Lung (tissue), 12 donors: Measurements from ENCODE around the gene ST8SIA1. TPM values are rescaled to one million over a fixed set of nuclear protein-coding genes. Genes with fewer than 3 reads are reported as not detected.

ENCODE experiments used
- ATAC-seq: fragments of 200-7000 bp; cut with Tn5 transposase; one replicate; pipeline ENCODE4 v1.9.1; 2020; ENCODE audit warnings: moderate number of reproducible peaks; ENCODE audit not compliant: insufficient read depth, low FRiP score
- DNase-seq, 3 donors: peaks; one replicate each; pipeline ENCODE4 v3.0.0-alpha.2; 2013 to 2017
- H3K27ac ChIP-seq, 2 donors: one replicate each; pipeline ENCODE4 v1.5.1; 2013; ENCODE audit warnings: mild to moderate bottlenecking in 2 of 2, moderate library complexity in 2 of 2, control low read depth in 1 of 2, inconsistent platforms in 1 of 2, low read depth in 1 of 2, low read length in 1 of 2
- H3K27me3 ChIP-seq, 3 donors: one replicate each; pipeline ENCODE4 v1.5.1; 2013; ENCODE audit warnings: low read length in 2 of 3; ENCODE audit not compliant: control insufficient read depth in 3 of 3, insufficient read depth in 3 of 3
- H3K36me3 ChIP-seq, 4 donors: one replicate each; pipeline ENCODE4 v1.5.1; 2013; ENCODE audit warnings: low read length in 4 of 4, mild to moderate bottlenecking in 1 of 4, moderate library complexity in 1 of 4; ENCODE audit not compliant: control insufficient read depth in 4 of 4, insufficient read depth in 4 of 4
- H3K4me1 ChIP-seq, 5 donors: one replicate each; pipeline ENCODE4 v1.5.1; 2013; ENCODE audit warnings: low read length in 5 of 5, mild to moderate bottlenecking in 2 of 5, moderate library complexity in 1 of 5; ENCODE audit not compliant: control insufficient read depth in 5 of 5, insufficient read depth in 5 of 5
- H3K4me3 ChIP-seq: one replicate; pipeline ENCODE4 v1.5.1; 2013; ENCODE audit warnings: mild to moderate bottlenecking, control low read depth, moderate library complexity
- H3K9ac ChIP-seq, 2 donors: one replicate each; pipeline ENCODE4 v1.5.1; 2013; ENCODE audit warnings: low read length in 2 of 2, control low read depth in 1 of 2; ENCODE audit not compliant: insufficient read depth in 1 of 2
- H3K9me3 ChIP-seq, 4 donors: one replicate each; pipeline ENCODE4 v1.5.1; 2013; ENCODE audit warnings: low read length in 3 of 4, mild to moderate bottlenecking in 1 of 4, moderate library complexity in 1 of 4; ENCODE audit not compliant: control insufficient read depth in 4 of 4, insufficient read depth in 3 of 4
- WGBS, 2 donors: extraction: QIAGEN DNeasy Blood & Tissue Kit; methylation state at CpG; one replicate each; pipeline ENCODE4 v1.1.7; 2013; 5-methylcytosine and 5-hydroxymethylcytosine counted together
- polyA plus RNA-seq, 2 donors: library from polyadenylated mRNA; stranded (reverse); fragments of 200-250 nt; gene quantifications; one replicate each; pipeline ENCODE4 v1.2.1, GENCODE V29; 2013
- total RNA-seq, 2 donors: library from RNA; depleted of rRNA in 1 of 2; stranded (reverse); fragments of >200 nt in 1 of 2; gene quantifications; one replicate each; pipeline ENCODE4 v1.2.1, GENCODE V29; 2014 to 2021
- TF ChIP-seq, protein P1 (sequence below): IDR thresholded peaks from 2 replicates; pipeline ENCODE4 v1.5.1; 2012; ENCODE audit warnings: mild to moderate bottlenecking; ENCODE audit errors: control extremely low read depth, extremely low read depth
- donor health status: control.
- donor health status: control.
- donor health status: Bipolar disorder and iron deficiency.
- donor health status: healthy.
- donor health status: DM: yes; HTN: yes; CAD: no.

Gene ST8SIA1
- total and polyA plus RNA-seq, 4 donors, result 1.2 to 20.9 (median 3.5) TPM

DNA sequence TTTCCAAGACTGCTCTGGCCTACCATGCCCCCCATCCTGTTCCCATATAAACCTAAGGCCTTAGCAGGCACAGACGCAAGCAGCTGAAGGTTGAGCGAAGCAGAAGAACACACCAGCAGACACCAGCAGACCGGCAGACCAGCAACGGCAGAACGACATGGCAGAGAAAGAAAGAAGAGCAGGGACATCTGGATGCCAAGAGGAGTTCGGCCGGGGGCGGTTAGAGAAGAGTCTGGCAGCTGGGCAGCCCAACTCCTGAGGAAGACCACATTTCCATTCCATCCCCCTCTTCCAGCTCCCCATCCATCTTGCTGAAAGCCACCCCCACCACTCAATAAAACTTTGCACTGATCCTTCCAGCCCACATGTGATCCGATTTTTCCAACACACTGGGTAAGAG is 5.2 kb upstream of the ST8SIA1 start:
- TF ChIP-seq, protein P1, sequence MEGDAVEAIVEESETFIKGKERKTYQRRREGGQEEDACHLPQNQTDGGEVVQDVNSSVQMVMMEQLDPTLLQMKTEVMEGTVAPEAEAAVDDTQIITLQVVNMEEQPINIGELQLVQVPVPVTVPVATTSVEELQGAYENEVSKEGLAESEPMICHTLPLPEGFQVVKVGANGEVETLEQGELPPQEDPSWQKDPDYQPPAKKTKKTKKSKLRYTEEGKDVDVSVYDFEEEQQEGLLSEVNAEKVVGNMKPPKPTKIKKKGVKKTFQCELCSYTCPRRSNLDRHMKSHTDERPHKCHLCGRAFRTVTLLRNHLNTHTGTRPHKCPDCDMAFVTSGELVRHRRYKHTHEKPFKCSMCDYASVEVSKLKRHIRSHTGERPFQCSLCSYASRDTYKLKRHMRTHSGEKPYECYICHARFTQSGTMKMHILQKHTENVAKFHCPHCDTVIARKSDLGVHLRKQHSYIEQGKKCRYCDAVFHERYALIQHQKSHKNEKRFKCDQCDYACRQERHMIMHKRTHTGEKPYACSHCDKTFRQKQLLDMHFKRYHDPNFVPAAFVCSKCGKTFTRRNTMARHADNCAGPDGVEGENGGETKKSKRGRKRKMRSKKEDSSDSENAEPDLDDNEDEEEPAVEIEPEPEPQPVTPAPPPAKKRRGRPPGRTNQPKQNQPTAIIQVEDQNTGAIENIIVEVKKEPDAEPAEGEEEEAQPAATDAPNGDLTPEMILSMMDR, result no peak
- WGBS, 2 donors, result 94 to 96% methylated on average over 9 of the region's 9 CpGs
- no peak overlapping the region for H3K4me3 ChIP-seq
- no peak for DNase-seq
- H3K9me3 ChIP-seq, result no peaks in the 10 kb centered on the region
- H3K4me1 ChIP-seq, result peaks cover 0 to 4% (median 0%) of the 10 kb centered on the region in 5 donors
- no peaks in the 10 kb centered on the region for H3K36me3 ChIP-seq
- H3K9ac ChIP-seq, result no peak overlapping the region
- ATAC-seq, result no peak
- H3K27me3 ChIP-seq, result no peaks in the 10 kb centered on the region
- H3K27ac ChIP-seq, result no peak overlapping the region

DNA sequence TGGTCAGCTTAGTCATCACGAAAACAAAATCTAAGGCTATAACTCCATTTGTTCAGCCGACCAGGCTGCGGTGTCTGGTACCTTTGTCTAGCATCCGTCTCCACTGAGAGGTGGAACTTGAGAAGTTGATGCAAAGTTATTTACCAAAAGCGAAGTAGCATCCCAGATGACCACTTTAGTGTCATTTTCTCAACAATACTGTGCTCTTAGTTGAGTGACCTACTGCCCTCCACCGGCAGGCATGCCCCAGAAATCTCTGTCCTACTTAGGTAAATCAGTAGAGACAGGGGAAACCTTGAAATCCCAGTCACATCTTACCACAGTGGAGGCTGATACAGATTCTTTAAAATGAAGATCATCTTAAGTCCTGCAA is 1.3 kb upstream of the ST8SIA1 start:
- peaks cover 0 to 16% (median 0%) of the 10 kb centered on the region in 3 donors for H3K27me3 ChIP-seq
- H3K4me1 ChIP-seq, result peaks cover 0 to 28% (median 8%) of the 10 kb centered on the region in 5 donors
- no peaks in the 10 kb centered on the region for H3K36me3 ChIP-seq
- TF ChIP-seq, protein P1, result no peak
- 3 to 6% methylated on average over 6 of the region's 6 CpGs for WGBS, 2 donors
- no peak for ATAC-seq
- no peak overlapping the region for H3K27ac ChIP-seq
- no peaks in the 10 kb centered on the region for H3K9me3 ChIP-seq
- DNase-seq, result no peak
- H3K4me3 ChIP-seq, result no peak overlapping the region
- no peak overlapping the region for H3K9ac ChIP-seq

DNA sequence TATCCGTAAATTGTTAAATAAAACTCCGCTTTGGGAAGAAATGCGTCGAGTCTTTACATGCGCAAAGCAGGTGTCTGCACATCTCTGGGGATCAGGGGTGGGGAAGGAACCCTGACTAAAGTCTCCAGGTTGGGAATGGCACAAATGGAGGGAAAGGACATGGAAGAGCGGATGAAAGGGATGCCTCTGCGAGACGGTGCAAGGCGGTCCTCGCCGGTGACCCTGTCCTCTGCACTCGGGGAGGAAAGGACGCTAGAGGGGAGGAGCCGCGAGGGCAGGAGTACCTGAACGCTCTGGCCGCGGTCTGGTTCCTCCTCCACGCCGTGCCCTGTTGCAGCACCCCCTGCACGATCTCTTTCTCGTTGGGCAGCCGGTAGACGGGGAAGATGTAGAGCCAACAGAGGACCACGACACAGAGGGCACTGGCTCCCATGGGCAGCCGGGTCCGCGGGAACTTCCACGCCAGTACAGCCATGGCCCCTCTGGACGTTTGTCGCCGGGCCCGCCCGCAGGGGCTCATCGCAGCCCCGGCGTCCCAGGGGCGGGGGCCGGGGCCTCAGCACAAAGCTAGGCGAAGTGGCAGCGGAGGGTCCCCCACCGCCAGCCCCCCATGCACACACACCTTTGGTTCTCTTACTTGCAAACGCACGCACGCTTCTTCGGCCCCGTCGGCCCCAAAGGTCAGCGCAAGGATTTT is 646 bp downstream of the ST8SIA1 start:
- TF ChIP-seq, protein P1, result no peak
- ATAC-seq (no peak), DNase-seq (no peak)
- H3K9ac ChIP-seq, result peak overlapping the region in 1 of 2 donors; percentile 58
- H3K27me3 ChIP-seq, result peaks cover 0 to 16% (median 0%) of the 10 kb centered on the region in 3 donors
- H3K4me3 ChIP-seq, result peak overlapping the region; percentile 27
- H3K27ac ChIP-seq, result peak overlapping the region in 1 of 2 donors; percentile 35
- H3K36me3 ChIP-seq, result no peaks in the 10 kb centered on the region
- 5% methylated on average over 47 to 49 of the region's 49 CpGs for WGBS, 2 donors
- H3K4me1 ChIP-seq, result peaks cover 0 to 33% (median 8%) of the 10 kb centered on the region in 5 donors
- H3K9me3 ChIP-seq, result no peaks in the 10 kb centered on the region
